K562 (cell line): Measurements from ENCODE around the gene TLX2. TPM values are rescaled to one million over a fixed set of nuclear protein-coding genes. Genes with fewer than 3 reads are reported as not detected.

Experiments used
- ARNT ChIP-seq, 2 experiments: fragments of 450-650 bp; IDR thresholded peaks; 2 replicates each; pipeline ENCODE4 v1.6.1; 2016; ENCODE audit warnings: mild to moderate bottlenecking in 1 of 2
- BDP1 ChIP-seq: IDR thresholded peaks from 3 replicates; pipeline ENCODE4 v1.6.1; 2011; ENCODE audit not compliant: insufficient read length, insufficient read depth
- CBX5 ChIP-seq: IDR thresholded peaks from 2 replicates; pipeline ENCODE4 v1.6.1; 2014; ENCODE audit warnings: low read depth, borderline replicate concordance
- EP400 ChIP-seq: fragments of 450-650 bp; IDR thresholded peaks from 2 replicates; pipeline ENCODE4 v1.6.1; 2017; ENCODE audit warnings: antibody characterized with exemption, mild to moderate bottlenecking, moderate library complexity
- NBN ChIP-seq: fragments of 450-650 bp; IDR thresholded peaks from 2 replicates; pipeline ENCODE4 v1.6.1; 2016; ENCODE audit warnings: low read depth, mild to moderate bottlenecking
- NR2F6 ChIP-seq: fragments of 450-650 bp; formaldehyde crosslinking; IDR thresholded peaks from 2 replicates; pipeline ENCODE4 v1.4.0; 2020; ENCODE audit warnings: mild to moderate bottlenecking
- RBFOX2 ChIP-seq: fragments of 200-400 bp; formaldehyde crosslinking; IDR thresholded peaks from 2 replicates; pipeline ENCODE4 v1.6.1; 2017; ENCODE audit warnings: low read depth, mild to moderate bottlenecking, low read length, moderate library complexity
- SREBF1 ChIP-seq: fragments of 150-350 bp; IDR thresholded peaks from 2 replicates; pipeline ENCODE4 v1.6.1; 2014; ENCODE audit warnings: antibody characterized with exemption, low read depth, low read length, borderline replicate concordance
- SRSF3 ChIP-seq: fragments of 200-400 bp; formaldehyde crosslinking; IDR thresholded peaks from 2 replicates; pipeline ENCODE4 v1.6.1; 2016; ENCODE audit warnings: mild to moderate bottlenecking, low read length, moderate library complexity; ENCODE audit not compliant: insufficient read depth
- YY1 ChIP-seq, 3 experiments: IDR thresholded peaks; 2 replicates each; pipeline ENCODE4 v1.6.1; 2011; ENCODE audit warnings: low read length in 2 of 3, mild to moderate bottlenecking in 2 of 3, moderate library complexity in 2 of 3, borderline replicate concordance in 1 of 3, control low read depth in 1 of 3, low read depth in 1 of 3; ENCODE audit not compliant: insufficient read depth in 3 of 3, insufficient replicate concordance in 2 of 3, control insufficient read depth in 1 of 3, insufficient read length in 1 of 3; ENCODE audit errors: extremely low read depth in 1 of 3
- ZBTB1 ChIP-seq: sonication (generic); formaldehyde crosslinking; IDR thresholded peaks from 2 replicates; pipeline ENCODE4 v1.8.1; 2023; ENCODE audit warnings: missing genetic modification reagents, low read depth, mild to moderate bottlenecking, borderline replicate concordance
- polyA plus RNA-seq, 8 experiments: library from polyadenylated mRNA; depleted of rRNA in 4 of 8; stranded (reverse) in 5 of 8; unstranded in 3 of 8; fragments of >200 nt; fragmentation: Nextera tagmentation in 2 of 8; fragmentation: Illumina TruSeq in 1 of 8; extraction: Ambion mirVana in 2 of 8; extraction: Trizol in 1 of 8; gene quantifications; 2 replicates each; pipeline versions ENCODE4 v1.2.1 to v1.2.3, GENCODE V29; 2011 to 2014; ENCODE audit warnings: inconsistent platforms in 1 of 8, missing spikeins in 1 of 8
- total RNA-seq, 7 experiments: library from RNA; depleted of rRNA in 6 of 7; stranded (reverse); fragments of >200 nt in 6 of 7; fragmentation: Illumina TruSeq in 2 of 7; extraction: Trizol in 2 of 7; gene quantifications; 2 replicates each; pipeline versions ENCODE4 v1.2.1 to v1.2.3, GENCODE V29; 2011 to 2021; ENCODE audit warnings: low replicate concordance in 1 of 7
- TF ChIP-seq, protein P1 (sequence below): sonication (generic); formaldehyde crosslinking; IDR thresholded peaks from 2 replicates; pipeline ENCODE4 v1.4.0; 2020; ENCODE audit warnings: mild to moderate bottlenecking, missing genetic modification reagents
- TF ChIP-seq, protein P2 (sequence below), 2 experiments: IDR thresholded peaks in 1 of 2; conservative IDR thresholded peaks in 1 of 2; 2 replicates each; pipeline ENCODE4 v1.6.1; 2016; ENCODE audit warnings: low read depth in 2 of 2, mild to moderate bottlenecking in 1 of 2, missing compliant biosample characterization in 1 of 2, missing genetic modification characterization in 1 of 2, moderate library complexity in 1 of 2
- TF ChIP-seq, protein P3 (sequence below): fragments of 250-450 bp; sonication (Bioruptor Pico); IDR thresholded peaks from 2 replicates; pipeline ENCODE4 v1.4.0; 2020; ENCODE audit warnings: mild to moderate bottlenecking, moderate library complexity

The TLX2 gene
- total and polyA plus RNA-seq, 9 of the 15 experiments (the other 6 are each of a cell fraction or from before 2014, with no cell fraction given): not detected

GRCh38 chr2:74507926-74508520 is 6.2 kb upstream of the TLX2 start (continued):
- TF ChIP-seq EP400: no peak
- no peak for TF ChIP-seq ZBTB1
- TF ChIP-seq ARNT (IDR thresholded peaks at IDR 0.05): no peak
- peak; percentile 51 for TF ChIP-seq RBFOX2
- no peak for TF ChIP-seq YY1 (IDR thresholded peaks at IDR 0.05; ENCODE audit: borderline replicate concordance in 1 of 3, control insufficient read depth in 1 of 3, extremely low read depth in 1 of 3, insufficient read depth in 3 of 3, insufficient read length in 1 of 3, insufficient replicate concordance in 2 of 3, low read depth in 1 of 3, low read length in 2 of 3)
- TF ChIP-seq, protein P1, sequence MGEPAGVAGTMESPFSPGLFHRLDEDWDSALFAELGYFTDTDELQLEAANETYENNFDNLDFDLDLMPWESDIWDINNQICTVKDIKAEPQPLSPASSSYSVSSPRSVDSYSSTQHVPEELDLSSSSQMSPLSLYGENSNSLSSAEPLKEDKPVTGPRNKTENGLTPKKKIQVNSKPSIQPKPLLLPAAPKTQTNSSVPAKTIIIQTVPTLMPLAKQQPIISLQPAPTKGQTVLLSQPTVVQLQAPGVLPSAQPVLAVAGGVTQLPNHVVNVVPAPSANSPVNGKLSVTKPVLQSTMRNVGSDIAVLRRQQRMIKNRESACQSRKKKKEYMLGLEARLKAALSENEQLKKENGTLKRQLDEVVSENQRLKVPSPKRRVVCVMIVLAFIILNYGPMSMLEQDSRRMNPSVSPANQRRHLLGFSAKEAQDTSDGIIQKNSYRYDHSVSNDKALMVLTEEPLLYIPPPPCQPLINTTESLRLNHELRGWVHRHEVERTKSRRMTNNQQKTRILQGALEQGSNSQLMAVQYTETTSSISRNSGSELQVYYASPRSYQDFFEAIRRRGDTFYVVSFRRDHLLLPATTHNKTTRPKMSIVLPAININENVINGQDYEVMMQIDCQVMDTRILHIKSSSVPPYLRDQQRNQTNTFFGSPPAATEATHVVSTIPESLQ (CRISPR knock-in tag): no peak
- TF ChIP-seq, protein P2, sequence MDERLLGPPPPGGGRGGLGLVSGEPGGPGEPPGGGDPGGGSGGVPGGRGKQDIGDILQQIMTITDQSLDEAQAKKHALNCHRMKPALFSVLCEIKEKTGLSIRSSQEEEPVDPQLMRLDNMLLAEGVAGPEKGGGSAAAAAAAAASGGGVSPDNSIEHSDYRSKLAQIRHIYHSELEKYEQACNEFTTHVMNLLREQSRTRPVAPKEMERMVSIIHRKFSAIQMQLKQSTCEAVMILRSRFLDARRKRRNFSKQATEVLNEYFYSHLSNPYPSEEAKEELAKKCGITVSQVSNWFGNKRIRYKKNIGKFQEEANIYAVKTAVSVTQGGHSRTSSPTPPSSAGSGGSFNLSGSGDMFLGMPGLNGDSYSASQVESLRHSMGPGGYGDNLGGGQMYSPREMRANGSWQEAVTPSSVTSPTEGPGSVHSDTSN (CRISPR knock-in tag; IDR thresholded peaks at IDR 0.05; ENCODE audit: low read depth): no peak
- TF ChIP-seq, protein P2 (tag; conservative IDR thresholded peaks at IDR 0.05; ENCODE audit: low read depth): no peak
- no peak for TF ChIP-seq SREBF1
- no peak for TF ChIP-seq BDP1
- TF ChIP-seq, protein P3, sequence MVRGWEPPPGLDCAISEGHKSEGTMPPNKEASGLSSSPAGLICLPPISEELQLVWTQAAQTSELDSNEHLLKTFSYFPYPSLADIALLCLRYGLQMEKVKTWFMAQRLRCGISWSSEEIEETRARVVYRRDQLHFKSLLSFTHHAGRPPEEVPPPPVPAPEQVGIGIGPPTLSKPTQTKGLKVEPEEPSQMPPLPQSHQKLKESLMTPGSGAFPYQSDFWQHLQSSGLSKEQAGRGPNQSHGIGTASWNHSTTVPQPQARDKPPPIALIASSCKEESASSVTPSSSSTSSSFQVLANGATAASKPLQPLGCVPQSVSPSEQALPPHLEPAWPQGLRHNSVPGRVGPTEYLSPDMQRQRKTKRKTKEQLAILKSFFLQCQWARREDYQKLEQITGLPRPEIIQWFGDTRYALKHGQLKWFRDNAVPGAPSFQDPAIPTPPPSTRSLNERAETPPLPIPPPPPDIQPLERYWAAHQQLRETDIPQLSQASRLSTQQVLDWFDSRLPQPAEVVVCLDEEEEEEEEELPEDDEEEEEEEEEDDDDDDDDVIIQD (CRISPR knock-in tag): no peak
- TF ChIP-seq SRSF3: 0 out of 2 replicates have a peak, but pooled peaks have one; percentile 32
- no peak for TF ChIP-seq NBN
- TF ChIP-seq NR2F6 (CRISPR knock-in tag): no peak
- TF ChIP-seq CBX5: no peak
